Stimulated activated naive CD4-positive, alpha-beta T cell (primary cell): ENCODE measurements around the gene S100A11.

Experiments
- DNase-seq, 6 experiments: peaks; one replicate each; lab custom pipeline; 2025; lab: John Stamatoyannopoulos, UW

The S100A11 gene

DNA sequence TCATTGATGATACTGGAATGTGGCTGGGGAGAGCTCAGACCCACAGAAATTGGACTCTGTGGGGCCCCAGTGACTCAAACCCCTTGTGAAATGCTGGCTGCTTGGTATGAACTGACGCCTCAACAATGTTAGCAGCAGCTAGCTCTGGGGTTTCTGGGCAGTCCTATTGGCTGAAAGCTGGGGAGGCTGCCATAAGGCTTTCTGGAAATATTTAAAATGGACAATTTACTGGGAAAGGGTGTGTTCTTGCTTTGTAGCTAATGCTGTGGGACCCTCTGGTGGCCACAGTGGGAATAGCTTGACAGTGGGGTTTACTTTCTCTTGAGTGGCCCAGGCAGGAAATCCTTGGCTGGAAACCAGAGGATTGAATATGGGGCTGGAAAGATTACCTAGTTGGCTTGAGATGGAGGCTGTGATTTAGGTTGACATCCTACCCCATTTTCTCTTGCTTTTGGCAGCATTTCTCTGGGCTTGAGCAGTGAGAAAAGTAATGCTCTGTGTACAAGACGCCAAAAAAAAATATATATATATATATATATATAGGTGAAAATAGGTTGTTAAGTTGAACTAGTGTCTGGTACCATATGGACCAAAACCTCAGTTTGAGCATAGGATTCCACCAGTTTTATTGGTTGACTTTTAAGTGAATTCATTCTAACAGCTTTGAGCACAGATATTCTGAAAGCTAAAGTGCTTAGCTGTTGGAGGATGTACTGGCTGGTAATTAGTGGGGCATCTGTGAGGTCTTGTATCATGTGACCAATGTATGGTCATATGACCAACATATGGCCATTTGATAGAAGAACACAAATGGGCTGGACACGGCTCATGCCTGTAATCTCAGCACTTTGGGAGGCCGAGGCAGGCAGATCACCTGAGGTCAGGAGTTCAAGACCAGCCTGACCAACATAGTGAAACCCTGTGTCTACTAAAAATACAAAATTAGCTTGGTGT lies 34.9 kb downstream of the S100A11 start:
- DNase-seq: peak; percentile 47 to 70 (median 63)

DNA sequence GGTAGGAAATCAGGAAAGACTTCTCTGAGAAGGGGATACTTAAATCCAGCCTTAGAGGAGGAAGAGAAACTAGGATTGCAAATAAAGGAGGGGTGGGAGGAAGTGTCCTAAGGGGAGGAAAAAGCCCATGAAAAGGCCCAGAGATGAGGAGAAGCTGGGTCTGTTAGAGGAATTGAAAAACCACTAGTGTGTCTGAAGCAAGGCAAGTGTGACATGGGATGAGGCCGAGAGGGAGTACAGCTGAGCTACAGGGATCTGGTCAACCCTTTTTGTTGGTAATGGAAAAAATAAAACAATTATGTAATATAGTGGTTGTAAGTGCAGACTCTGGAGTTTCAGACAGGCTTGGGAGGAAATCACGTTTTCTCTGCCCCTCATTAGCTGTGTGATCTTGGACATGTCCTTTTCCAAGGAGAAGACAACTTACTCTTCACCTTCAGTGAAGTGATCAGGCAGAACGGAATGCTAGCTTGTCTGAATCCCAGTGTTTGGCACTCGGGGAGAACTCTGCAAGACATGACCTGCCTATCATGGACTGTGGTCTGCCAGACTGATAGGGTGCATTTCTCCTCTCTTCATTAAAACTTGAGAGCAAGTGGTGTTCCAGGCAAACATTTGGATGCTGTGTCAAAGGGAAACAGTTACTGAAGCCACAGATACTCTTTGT lies 35.7 kb downstream of the S100A11 start:
- DNase-seq: no peak

DNA sequence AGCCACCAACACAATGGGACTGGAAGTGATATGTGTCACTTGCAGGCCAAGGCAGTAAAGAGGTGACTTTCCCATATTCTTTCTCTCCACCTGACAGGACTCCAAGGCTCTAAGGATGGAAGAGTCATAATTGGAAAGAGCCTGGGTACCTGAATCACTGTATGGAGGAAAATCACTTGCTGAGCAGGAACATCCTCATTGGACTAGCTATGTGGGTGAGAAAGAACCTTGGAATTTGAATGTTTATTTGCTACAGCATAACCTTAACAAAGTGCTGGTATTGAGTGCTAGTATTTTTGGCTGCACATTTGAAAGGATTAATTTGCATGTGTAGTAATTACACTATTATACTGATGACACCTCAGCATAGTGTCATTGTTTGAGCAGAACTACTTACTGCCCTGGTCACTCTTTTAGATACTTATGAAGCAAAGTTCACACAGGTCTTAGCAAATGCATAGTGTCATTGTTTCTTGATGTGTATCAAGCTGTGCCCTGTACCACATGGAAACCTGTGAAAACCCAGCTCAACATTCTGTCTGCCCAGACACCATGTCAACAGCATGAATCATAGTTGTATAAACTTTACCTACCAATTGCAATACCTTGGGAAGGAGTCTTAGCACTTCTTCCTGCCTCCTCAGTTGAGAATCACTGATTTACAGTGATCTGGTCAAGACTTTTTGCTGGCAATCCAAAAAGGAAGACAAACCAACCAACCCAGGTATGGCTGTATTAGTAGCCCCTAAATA lies 38.0 kb downstream of the S100A11 start:
- DNase-seq: no peak

DNA sequence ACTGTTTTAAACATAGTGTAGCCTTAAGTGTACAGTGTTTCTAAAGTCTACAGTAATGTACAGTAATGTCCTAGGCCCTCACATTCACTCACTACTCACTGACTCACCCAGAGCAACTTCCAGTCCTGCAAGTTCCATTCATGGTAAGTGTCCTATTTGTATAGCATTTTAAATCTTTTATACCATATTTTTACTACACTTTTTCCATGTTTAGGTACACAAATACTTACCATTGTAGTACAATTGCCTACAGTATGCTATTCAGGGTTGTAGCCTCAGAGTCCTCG lies 39.6 kb downstream of the S100A11 start:
- DNase-seq: no peak

DNA sequence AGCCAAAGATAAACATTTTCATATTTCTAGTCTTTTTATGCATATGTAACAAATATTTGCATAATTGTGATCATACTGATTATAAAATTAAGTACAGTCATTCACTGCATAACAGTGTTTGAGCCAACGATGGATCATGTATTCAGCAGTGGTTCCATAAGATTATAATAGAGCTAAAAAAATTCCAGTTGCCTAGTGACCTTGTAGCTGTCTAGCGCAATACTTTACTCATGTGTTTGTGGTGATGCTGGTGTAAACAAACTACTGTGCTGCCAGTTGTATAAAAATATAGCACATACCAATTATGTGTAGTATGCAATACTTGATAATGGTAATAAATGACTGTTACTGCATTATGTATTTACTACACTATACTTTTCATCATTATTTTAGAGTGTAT lies 41.0 kb downstream of the S100A11 start:
- no peak for DNase-seq

DNA sequence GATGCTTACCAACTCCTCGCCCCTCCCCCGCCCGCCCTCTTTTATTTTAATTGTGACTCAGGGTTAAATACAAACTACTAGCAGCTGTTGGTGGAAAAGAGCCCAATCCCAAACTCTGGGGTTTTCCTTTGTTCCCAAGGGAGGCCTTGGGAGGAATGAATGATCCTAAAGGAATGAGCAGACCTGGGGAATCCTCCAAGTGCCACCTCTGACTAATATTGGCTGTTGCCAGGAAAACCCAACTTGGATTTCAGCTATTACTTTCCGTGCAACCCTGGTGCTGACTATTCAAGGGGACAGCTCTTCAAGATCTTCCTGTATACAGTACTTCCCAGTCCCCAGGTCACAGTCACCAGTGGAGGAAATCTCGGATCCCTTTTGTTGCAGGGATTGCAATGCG lies 41.8 kb downstream of the S100A11 start:
- DNase-seq: no peak

DNA sequence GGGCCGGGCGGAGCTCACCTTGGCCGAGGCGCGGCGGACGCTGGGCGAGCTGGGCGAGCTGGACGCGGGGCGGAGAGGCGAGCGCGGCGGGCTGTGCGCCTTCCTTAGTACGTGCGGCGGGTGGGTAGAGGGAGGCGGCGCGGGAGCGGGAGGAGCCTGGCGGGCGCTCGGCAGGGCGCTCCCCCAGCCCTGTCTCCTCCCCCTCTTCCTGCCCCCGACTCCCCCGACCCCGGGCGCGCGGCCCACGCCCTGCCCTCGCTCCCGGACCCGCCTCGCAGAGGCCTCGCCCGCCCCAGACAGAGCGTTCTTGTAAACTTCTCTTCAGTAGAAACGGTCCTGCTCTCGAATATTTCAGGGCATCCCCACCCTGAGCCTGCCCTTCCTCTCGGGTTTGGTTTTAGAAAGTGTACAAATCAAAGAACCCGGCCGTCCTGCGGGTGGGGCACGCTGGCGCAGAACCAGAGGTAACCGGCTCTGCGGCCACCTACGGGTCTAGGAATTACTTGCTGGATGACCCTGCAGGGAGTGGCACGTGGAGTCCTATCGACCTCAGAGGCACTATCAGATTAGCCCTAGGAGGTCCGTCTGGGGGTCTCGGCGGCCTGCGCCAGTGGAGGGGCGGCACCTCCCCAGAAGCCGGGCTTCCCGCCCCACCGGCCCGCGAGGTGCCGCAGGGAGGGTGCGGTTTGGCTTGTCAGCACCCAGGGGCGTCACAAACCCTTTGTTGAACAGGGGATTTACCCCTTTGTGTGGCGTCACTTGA lies 42.9 kb downstream of the S100A11 start, which contains the start of gene S100A10:
S100A10 (minus strand) TSS at position 126 of the 763 bp plus-strand sequence. CDS start 7,629 bp downstream, outside the sequence.
- peak; percentile 58 to 83 (median 69) for DNase-seq

DNA sequence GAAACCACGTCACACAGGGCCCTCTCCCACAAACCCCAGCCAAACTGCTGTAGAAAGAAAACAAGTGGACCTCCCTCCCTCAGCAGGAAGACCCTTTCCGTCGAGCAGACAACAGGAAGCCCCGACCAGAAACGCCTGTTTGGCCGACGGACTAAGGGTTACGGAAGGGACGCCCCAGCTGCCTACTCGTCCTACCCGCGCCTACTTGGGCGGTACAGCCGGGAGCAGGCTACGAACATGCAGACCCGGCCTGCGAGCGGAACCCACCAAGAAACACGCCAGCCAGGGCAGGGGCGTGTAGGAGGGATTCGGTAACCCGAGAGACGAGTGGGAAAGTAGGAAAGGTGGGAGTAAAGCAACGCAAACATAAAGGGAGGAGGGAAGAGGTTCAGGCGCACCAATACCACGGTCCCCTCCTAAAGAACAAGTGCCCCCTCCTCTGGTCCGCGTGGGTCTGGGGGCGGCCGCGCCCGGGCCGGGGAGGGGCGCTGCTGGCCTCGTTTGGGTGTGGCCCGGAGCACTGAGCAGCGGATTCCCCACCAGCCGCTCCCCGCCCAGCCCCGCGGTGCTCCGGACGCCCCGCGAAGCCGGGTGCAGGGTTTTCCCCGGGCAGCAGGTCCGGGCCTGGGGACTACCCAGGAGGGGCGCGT lies 43.6 kb downstream of the S100A11 start:
- peak in 5 of 6 experiments; percentile 23 to 63 (median 40) for DNase-seq

DNA sequence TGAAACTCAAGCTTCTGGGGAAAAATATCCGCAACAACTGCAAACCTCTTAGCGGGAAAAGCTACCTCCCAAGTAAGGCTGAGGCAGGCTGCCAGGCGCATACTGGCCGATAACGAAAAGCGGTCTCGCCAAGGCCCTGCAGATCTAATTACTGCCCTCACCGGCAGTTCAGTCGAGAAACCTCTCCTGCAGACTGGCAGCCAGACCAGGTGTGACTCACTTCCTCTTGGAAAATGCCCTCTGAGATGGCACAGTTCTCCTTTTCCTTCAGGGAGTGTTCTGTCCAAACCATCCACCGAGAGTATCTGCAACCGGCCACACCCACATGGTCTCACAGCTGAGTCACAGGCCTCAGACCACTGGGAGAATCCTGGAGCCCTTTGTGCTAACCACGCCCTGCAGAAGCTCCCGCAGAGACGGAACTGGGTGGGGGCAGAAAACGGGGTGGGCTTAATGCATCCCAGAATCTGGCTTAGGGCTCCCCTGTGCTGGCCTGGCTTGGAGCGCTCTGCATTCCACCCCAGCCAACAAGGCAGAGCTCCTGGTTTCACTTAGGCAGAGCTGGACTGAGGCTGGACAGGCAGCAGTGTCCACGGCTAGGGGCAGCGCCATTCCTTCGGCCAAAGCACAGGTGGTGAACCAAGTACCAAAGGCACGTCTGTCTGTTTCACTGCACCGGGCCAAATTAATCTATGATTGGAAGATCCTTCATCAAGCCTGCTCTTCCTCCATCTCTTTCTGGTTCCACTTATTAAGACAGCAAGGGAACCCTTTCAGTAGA lies 44.3 kb downstream of the S100A11 start:
- peak in 1 of 6 experiments; percentile 17 for DNase-seq

DNA sequence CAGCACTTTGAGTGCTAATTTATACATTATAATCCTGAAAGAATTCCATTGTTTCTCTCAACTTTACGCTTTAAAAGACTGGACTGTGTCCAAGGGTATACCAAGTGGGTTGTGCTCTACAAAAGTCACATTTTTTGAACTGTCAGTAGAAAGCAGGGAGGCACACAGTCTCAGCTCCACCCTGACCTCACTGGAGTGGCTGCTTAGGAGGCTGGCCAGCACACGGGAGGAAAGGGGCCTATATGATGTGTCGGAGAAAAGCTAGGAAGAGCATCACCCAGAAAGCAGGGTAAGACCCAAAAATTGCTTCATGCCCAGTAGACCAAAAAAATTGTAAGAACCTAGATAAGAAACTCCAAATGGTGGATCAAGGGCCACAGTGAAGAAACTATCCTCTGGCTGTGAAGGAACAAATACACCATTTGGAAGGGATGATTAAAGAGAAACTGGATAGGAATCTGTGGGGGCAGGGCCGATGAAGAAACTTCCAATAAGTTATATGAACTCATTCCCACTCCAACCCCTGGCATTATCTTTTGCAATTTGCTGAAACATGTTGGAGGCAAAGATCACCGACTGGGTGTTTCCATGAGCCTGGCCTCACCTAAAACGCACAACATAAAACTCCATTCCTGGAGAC lies 45.0 kb downstream of the S100A11 start:
- no peak for DNase-seq

DNA sequence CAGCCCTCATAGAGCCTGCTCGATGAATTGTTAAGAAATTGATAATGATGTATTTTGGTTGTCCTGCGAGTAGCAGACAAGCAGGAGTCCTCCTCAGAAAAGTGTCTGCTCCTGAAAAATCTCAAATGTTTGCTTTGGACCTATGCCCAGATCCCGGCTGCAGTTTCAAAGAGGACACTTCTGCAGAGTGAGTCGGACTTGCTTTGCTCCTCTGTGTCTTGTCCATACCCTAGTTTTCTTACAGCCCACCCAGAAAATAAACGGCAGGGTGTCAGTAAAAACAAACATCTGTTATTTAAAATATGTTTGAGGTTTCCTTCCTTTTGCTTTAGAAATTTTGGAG lies 46.0 kb downstream of the S100A11 start:
- no peak for DNase-seq

DNA sequence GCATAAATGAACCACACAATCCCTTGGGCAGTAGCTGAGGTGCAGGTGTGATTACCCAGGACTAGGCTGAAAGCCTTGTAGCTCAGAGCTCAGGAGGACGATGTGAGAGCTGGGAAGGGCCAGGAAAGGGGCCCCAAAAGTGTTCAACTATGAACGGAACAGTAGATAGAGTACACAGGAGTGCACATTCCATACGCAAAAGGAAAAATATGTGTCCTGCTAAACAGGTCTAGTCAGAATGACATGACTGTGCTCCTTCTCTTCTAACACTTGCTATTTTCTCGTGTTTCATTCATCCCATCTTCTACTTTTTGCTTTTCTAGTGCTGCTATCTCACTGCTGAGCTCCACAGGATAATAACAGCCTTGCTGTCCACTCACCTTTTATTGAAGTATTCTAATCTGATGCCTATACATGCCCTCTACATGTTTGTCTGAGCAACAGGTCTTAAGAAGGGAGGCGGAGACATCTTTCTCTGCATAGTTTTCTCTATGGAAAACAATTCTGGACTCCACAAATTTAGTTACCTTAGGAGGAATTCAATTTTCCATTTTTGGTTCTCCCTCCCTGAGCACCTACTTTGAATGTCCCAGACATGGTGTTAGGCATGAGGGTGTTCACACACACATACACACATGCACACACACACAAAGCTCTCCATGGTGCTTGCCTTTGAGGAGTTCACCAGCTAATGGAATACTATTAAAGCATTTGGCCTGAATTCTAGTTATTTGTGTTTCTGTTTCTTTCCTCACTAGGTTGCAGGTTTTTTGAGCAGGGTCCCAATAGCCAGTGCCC lies 46.5 kb downstream of the S100A11 start:
- no peak for DNase-seq

DNA sequence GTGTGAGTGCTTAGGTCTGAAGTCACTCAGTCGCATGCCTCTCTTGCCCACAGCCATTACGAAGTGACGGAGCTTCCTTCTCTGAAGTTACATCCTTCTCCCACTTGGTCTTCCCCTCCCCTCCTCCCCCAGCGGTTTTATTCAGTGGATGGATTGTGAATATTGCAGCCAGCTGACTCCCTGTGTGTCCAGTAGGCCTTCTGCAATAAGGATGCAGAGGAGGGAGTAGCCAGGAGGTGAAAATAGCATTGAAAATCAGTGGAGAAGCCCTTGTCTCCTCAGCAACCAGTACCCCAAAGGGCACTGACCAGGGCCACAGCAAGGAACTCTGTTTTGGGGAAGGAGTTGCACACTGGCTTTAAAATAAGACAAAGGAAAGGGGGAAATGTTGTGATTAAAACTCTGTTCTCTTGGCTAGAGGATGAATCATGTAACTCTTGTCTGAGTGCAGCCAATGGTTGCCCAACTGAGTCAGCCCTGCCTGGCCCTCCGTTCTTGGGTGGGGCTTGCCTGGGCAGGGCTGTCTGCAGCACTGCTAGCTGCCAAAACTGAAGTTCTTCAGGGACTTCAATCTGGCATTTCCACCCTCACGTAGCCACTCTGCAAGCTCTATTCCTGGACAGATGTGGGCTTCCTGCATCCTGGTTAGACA lies 47.5 kb downstream of the S100A11 start:
- DNase-seq: no peak

DNA sequence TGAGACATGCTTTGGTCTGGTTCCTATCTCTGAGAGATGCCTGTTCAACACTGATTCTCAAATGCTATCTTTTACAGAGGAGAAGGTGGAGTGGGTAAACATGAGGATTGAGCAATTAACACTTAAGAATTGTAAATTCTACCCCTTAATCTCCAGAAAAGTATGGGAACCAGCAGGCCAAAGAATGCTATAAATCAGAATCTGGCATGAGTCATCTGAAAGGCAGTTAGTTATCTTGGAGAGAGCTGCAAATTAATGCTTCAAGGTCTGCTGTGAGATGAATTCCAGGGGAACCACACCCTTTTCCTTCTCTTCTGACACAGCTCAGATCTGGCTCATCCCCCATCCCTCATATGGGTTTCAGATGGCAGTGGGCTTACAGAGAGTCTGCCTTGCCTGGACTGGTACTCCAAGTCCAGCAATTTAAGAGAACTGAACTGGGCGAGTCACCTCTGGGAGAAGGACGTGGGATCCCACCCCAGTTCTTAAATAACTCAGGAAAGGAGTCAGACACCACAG lies 48.3 kb downstream of the S100A11 start:
- DNase-seq: no peak

DNA sequence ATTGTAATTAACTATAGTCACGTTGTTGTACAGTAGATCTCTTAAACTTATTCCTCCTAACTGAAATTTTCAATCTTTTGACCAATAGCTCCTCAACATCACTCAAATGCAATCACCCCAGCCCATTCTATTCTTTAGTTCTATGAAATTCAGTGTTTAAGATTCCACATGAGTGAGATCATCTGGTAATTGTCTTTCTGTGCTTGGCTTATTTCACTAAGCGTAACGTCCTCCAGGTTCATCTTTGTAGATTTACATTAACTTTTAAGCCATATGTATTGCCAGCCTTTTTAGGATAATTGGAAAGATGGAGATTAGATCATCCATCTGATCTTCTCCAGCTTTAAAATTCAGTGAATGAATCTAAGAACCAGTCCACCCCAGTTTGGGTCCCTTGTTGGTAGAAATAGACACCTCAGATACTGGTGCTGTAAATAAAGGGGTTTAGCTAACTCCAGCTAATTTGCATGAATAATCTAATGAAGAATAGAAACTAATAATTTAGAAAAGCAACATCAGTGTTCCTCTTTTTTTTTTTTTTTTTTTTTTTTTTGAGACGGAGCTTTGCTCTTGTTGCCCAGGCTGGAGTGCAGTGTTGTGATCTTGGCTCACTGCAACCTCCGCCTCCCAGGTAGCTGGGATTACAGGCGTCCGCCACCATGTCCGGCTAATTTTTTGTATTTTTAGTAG lies 50.2 kb downstream of the S100A11 start:
- no peak for DNase-seq

DNA sequence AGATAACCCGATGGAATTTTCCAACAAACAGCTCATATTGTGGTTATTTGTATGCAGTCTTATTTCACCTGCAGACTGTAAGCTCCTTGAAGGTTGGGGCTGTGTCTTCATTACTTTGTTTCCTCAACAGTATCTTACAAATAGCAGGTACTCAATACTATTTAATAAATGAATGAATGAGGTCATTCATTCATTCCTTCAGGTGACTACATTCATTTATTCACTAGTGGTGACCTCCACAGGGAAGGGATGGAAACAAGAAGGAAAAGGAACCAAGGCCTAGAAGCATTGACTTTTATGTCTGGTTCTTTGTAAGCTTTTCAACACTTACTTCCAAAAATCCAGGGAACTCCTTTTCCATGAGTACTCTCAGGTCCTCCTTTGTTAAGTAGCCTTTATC lies 51.0 kb downstream of the S100A11 start:
- no peak for DNase-seq

DNA sequence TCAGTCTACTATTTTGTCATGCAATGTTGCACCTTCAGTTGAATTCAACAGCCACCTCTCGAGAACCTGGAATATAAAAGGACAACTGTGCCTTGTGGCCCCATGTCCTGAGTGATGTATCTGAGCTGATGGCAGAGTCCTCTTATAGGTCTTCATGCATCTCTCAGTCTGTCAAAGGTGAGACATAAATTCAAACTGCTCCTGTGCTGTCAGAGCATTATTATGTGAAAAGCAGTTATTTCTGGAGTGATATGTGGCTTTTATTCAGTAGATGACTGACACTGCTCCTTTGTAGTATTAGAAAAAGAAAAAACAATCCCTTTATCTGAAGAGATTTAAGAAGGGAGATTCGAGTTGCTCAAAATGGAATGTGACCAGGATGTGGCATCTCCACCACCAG lies 51.5 kb downstream of the S100A11 start:
- DNase-seq: no peak
